NCI-H1092 (cell line): ENCODE data around the gene FSTL3.
"Not testable (repeated sequence)": the region's sequence is repeated elsewhere in the genome, so short reads cannot be mapped to it uniquely, and the experiment has no call there.

Experiments used
- DNase-seq: peaks from one replicate; lab custom pipeline; 2025; lab: John Stamatoyannopoulos, UW

The FSTL3 gene

GRCh38 chr19:676339-677105 is at the start of gene FSTL3:
TSS of gene FSTL3 (plus strand) at chr19:676392. CDS start at chr19:676424, 32 bp downstream.
- DNase-seq: no peak

- DNase-seq: not testable (repeated sequence)
These were observed 49.6 kb upstream of the FSTL3 start for GRCh38 chr19:626566-626965.

- no peak for DNase-seq
These were observed 48.0 kb upstream of the FSTL3 start for GRCh38 chr19:628168-628567.

- DNase-seq: peak; percentile 39
These were observed 46.7 kb upstream of the FSTL3 start for GRCh38 chr19:629515-629914.

GRCh38 chr19:629961-630714 is 46.1 kb upstream of the FSTL3 start:
- DNase-seq: no peak

- DNase-seq: no peak
These were observed 43.6 kb upstream of the FSTL3 start for GRCh38 chr19:632579-633067.

- peak; percentile 98 for DNase-seq
These were observed 43.0 kb upstream of the FSTL3 start, which contains the start of gene POLRMT for GRCh38 chr19:633068-633785. TSS of gene POLRMT (minus strand) at chr19:633537. CDS start at chr19:633512, 25 bp downstream.

- DNase-seq: no peak
These were observed 42.2 kb upstream of the FSTL3 start for GRCh38 chr19:633786-634639.

GRCh38 chr19:634975-635652 is 41.1 kb upstream of the FSTL3 start:
- DNase-seq: no peak

- DNase-seq: no peak
These were observed 37.3 kb upstream of the FSTL3 start for GRCh38 chr19:638906-639252.

GRCh38 chr19:639253-640160 is 36.7 kb upstream of the FSTL3 start, which contains the start of gene FGF22:
TSS of gene FGF22 (plus strand) at chr19:639879. CDS start at chr19:639926, 47 bp downstream.
- DNase-seq: peak; percentile 87

GRCh38 chr19:640161-640558 is 36.0 kb upstream of the FSTL3 start:
- DNase-seq: no peak

- no peak for DNase-seq
These were observed 35.5 kb upstream of the FSTL3 start for GRCh38 chr19:640606-641189.

GRCh38 chr19:641702-642101 is 34.5 kb upstream of the FSTL3 start:
- DNase-seq: no peak

GRCh38 chr19:642767-643727 is 33.1 kb upstream of the FSTL3 start:
- DNase-seq: no peak

GRCh38 chr19:643736-644135 is 32.5 kb upstream of the FSTL3 start:
- DNase-seq: no peak

GRCh38 chr19:644363-644762 is 31.8 kb upstream of the FSTL3 start:
- no peak for DNase-seq

GRCh38 chr19:644789-645188 is 31.4 kb upstream of the FSTL3 start:
- DNase-seq: no peak
